Fibroblast of mammary gland (primary cell): Measurements from ENCODE around the gene GLIS1.

Source experiments
- DNase-seq: peaks from one replicate; pipeline ENCODE4 v3.0.0-alpha.2; 2010; ENCODE audit warnings: low read depth
- H3K4me3 ChIP-seq: 2 replicates; pipeline ENCODE4 v1.5.1; 2011; ENCODE audit warnings: low read depth, mild to moderate bottlenecking, low read length, moderate library complexity; ENCODE audit not compliant: control insufficient read depth
- CTCF ChIP-seq: conservative IDR thresholded peaks from 2 replicates; pipeline ENCODE4 v1.5.1; 2011; ENCODE audit warnings: low read depth, low read length, inconsistent platforms; ENCODE audit not compliant: control insufficient read depth, insufficient read depth

Gene GLIS1

DNA sequence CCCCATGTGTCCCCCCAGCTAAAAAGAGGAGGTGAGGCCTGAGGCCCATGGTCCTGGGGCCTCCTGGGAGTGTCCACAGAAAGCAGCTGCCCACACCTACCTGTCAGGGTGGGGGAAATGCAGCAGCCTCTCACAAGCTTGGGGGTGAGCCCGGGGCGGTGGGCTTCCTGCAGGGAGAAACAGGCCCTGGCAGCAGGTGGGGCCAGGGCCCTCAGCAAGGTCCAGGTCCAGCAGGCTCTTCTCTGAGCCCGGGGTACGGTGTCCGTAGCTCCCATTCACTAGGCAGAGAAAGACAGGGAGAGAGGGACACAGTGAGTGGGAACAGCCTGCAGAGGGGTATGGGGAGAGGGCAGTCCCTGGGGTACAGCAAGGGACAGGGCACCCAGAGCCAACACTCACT is 139.0 kb downstream of the GLIS1 start:
- H3K4me3 ChIP-seq = no peak overlapping the region
- TF ChIP-seq CTCF = no peak
- no peak for DNase-seq

DNA sequence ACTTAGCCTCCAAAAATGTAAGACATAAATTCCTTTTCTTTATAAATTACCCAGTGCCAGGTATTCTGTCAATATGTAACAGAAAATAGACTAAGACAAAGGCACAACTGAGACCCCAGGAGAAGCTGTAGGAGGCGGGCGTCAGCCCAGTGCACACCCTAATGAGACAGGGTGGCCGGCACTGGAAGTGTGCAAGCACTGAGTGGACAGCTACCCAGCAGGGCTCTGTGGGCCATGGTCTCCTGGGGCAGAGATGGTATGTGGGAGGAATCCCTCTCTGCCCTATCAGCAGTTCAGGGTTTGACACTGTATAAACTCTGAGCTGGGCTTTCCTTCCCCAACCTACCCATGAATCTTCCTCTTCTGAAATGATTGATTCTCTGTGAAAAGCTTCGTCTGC is 139.5 kb downstream of the GLIS1 start:
- DNase-seq = no peak
- no peak for TF ChIP-seq CTCF
- no peak overlapping the region for H3K4me3 ChIP-seq

GRCh38 chr1:53598966-53599365 is 140.0 kb downstream of the GLIS1 start:
- DNase-seq = no peak
- no peak overlapping the region for H3K4me3 ChIP-seq
- TF ChIP-seq CTCF = no peak

GRCh38 chr1:53595906-53596305 is 143.1 kb downstream of the GLIS1 start:
- no peak overlapping the region for H3K4me3 ChIP-seq
- no peak for DNase-seq
- TF ChIP-seq CTCF = no peak

DNA sequence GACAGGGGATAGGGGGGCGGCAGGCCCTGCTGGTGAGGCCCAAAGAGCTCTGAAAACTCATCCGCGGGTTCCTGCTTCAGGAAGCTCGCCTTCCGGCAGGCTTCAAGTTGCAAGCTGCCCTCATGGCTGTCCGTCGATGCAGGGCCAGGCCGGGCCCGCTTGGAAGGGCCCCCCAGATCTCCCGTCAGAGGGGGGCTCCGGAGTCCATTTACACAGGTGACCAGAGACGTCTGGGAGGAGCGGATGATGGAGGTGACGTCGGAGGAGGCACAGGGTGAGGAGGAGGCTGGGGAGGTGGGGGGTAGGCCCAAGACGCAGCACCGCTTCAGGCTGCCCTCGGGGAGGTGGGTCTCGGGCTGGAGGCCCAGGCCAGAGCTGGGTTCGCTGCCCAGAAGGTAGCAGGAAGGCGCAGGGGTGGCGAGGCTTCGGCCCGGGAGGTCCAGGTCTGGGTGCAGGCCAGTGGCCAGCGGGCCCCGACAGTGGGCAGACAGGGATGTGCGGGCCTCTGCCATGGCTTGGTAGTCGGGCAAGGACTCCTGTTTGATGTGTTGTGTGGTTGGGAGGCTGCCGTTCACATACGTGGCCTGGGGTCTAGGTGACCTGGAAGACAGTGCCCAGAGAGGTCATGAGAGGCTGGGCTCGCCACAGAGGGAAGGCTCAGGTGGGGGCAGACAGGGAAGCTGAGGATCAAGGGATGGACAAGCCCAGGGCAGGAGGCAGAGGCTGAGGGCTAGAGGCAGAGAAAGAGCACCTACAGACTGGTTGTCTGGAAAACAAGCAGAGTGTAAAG is 144.4 kb downstream of the GLIS1 start:
- no peak for DNase-seq
- no peak for TF ChIP-seq CTCF
- H3K4me3 ChIP-seq = no peak overlapping the region

DNA sequence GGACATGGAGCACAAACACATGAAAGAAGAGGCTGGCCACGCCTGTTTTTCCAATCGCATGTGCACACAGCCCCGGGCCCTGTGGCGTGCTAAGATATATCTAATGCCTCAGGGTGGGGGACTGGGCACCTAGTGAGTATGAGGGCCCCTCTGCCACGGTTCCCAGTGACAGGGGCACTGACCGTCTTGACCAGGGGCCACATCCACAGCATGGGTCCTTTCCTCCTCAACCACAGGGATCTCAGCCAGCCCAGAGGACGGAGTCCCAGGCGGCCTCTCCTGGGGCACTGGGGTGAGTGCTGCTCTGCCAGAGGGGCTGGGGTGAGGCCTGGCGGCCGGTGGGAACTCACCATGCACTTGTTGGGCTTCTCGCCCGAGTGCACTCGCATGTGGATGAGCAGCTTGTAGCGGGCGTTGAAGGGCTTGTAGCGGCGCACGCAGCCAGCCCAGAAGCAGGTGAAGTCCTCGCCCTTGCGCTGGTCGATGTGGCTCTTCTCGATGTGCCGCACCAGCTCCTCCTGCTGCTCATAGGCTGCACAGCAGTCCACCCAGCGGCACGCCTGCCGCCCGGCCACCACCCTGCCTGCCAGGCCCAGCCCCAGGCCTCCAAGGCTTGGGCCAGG is 145.1 kb downstream of the GLIS1 start:
- TF ChIP-seq CTCF = peak; percentile 15
- no peak overlapping the region for H3K4me3 ChIP-seq
- DNase-seq = no peak
